PC-9 (cell line): ENCODE data around the gene INPP5F.

ENCODE experiments used
- CTCF ChIP-seq: fragments of 200-600 bp; sonication (generic); conservative IDR thresholded peaks from 2 replicates; pipeline ENCODE4 v1.6.1; 2017; ENCODE audit warnings: mixed run types, antibody characterized with exemption, mild to moderate bottlenecking, moderate library complexity
- EZH2 ChIP-seq: fragments of 200-600 bp; sonication (generic); IDR thresholded peaks from 2 replicates; pipeline ENCODE4 v1.8.0; 2017; ENCODE audit warnings: antibody characterized with exemption, low read depth

DNA sequence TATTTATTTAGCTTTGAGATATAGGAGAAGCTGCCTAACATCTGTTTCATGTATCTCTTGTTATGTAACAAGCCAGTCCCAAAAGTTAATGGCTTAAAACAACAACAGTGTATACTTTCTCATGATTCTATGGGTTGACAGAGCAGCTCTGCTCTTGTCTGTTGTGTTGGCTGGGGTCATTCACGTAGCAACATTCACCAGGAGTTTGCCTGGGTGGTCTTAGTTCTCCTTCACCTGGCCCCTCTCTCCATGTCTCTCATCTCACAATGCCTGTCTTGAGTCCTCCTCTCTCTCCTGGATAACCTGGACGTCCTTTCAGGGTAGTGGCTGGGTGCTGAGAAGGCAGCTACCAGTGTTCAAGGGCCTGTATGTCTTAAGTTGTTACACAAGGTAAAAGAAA lies 27.5 kb downstream of the INPP5F start:
- TF ChIP-seq CTCF (no peak), EZH2 (no peak)
